Endothelial cell (in vitro differentiated cells): ENCODE results near the gene SRSF10. TPM values are rescaled to one million over a fixed set of nuclear protein-coding genes. Genes with fewer than 3 reads are reported as not detected.
"Not testable (repeated sequence)": the region's sequence is repeated elsewhere in the genome, so short reads cannot be mapped to it uniquely, and the experiment has no call there.

Experiments
- DNase-seq: peaks from one replicate; pipeline ENCODE4 v3.0.0; 2021; ENCODE audit warnings: low spot score
- H3K27ac Mint-ChIP-seq: one replicate; pipeline ENCODE4 v1.8.0; 2021; ENCODE audit warnings: mixed read lengths, inconsistent platforms; ENCODE audit not compliant: unreplicated experiment
- H3K27me3 Mint-ChIP-seq: one replicate; pipeline ENCODE4 v1.8.0; 2021; ENCODE audit warnings: mild to moderate bottlenecking, moderate library complexity, mixed read lengths, inconsistent platforms; ENCODE audit not compliant: unreplicated experiment
- H3K36me3 Mint-ChIP-seq: one replicate; pipeline ENCODE4 v1.8.0; 2021; ENCODE audit warnings: mild to moderate bottlenecking, low read depth, mixed read lengths, inconsistent platforms; ENCODE audit not compliant: unreplicated experiment
- H3K4me1 Mint-ChIP-seq: one replicate; pipeline ENCODE4 v1.8.0; 2021; ENCODE audit warnings: mild to moderate bottlenecking, mixed read lengths, inconsistent platforms; ENCODE audit not compliant: unreplicated experiment
- H3K4me3 Mint-ChIP-seq: one replicate; pipeline ENCODE4 v1.8.0; 2021; ENCODE audit warnings: mild to moderate bottlenecking, mixed read lengths, inconsistent platforms; ENCODE audit not compliant: unreplicated experiment
- H3K9me3 Mint-ChIP-seq: one replicate; pipeline ENCODE4 v1.8.0; 2021; ENCODE audit warnings: mixed read lengths, inconsistent platforms; ENCODE audit not compliant: unreplicated experiment
- CTCF ChIP-seq: fragments of 200-600 bp; sonication (generic); IDR thresholded peaks from one replicate; pipeline ENCODE4 v1.5.0; 2021; ENCODE audit warnings: antibody characterized with exemption; ENCODE audit not compliant: unreplicated experiment
- total RNA-seq: library from RNA; stranded (reverse); fragmentation: NEBNext Ultra II Directional; extraction: Animal tissue kit (Norgen Biotek cat#: 25700); gene quantifications from one replicate; pipeline ENCODE4 v1.2.1, GENCODE V29; 2021; ENCODE audit not compliant: unreplicated experiment

The SRSF10 gene
- total RNA-seq, 1 donor from 2014 or later, result 101 TPM

DNA sequence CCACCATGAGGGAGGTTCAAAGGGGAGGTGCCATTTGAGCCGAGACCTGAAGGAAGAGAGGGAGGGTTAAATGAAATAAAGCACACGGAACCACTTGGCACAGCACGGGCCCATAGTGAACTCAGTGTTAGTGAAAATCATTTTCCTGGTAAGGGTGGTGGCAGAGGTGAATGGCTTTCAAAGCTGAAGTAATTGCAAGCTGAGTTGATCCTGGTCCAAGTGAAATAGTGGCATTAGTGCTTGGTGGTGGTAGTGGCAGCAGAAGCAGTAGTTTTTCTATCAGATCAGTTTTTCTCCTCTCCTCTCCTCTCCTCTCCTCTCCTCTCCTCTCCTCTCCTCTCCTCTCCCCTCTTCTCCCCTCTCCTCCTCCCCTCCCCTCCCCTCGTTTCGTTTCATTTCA lies 30.5 kb upstream of the SRSF10 start:
- no peaks in the 10 kb centered on the region for H3K9me3 Mint-ChIP-seq
- no peak for TF ChIP-seq CTCF
- no peak for DNase-seq
- no peak overlapping the region for H3K27ac Mint-ChIP-seq
- no peak overlapping the region for H3K4me3 Mint-ChIP-seq
- peaks cover 5% of the 10 kb centered on the region for H3K4me1 Mint-ChIP-seq
- no peaks in the 10 kb centered on the region for H3K36me3 Mint-ChIP-seq
- H3K27me3 Mint-ChIP-seq, result peaks cover 3% of the 10 kb centered on the region

DNA sequence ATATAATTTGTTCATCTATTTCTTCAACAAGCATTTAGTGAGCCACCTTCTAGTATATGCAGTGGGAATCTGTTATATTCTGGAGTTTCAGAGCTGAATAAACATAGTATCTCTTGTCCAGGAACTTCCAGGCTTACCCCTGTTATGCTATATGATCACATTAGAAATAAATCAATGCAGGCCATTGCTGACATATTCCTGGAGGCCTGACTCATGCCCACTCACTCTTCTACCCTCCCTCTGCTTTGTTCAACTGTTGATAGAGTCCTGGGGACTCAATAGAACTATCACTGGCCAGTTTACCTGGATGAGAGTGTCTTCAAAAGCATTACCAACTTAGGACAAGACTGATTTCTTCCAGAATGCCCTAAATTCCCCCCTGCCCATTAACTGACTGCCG lies 29.3 kb upstream of the SRSF10 start:
- H3K27me3 Mint-ChIP-seq, result peaks cover 7% of the 10 kb centered on the region
- no peak overlapping the region for H3K27ac Mint-ChIP-seq
- no peak overlapping the region for H3K4me3 Mint-ChIP-seq
- no peak for TF ChIP-seq CTCF
- H3K36me3 Mint-ChIP-seq, result no peaks in the 10 kb centered on the region
- no peaks in the 10 kb centered on the region for H3K9me3 Mint-ChIP-seq
- peaks cover 5% of the 10 kb centered on the region for H3K4me1 Mint-ChIP-seq
- no peak for DNase-seq

GRCh38 chr1:24008574-24009184 lies 28.6 kb upstream of the SRSF10 start:
- not testable (repeated sequence) for H3K9me3 Mint-ChIP-seq, H3K4me3 Mint-ChIP-seq, H3K36me3 Mint-ChIP-seq, DNase-seq, H3K27ac Mint-ChIP-seq, H3K27me3 Mint-ChIP-seq, H3K4me1 Mint-ChIP-seq

DNA sequence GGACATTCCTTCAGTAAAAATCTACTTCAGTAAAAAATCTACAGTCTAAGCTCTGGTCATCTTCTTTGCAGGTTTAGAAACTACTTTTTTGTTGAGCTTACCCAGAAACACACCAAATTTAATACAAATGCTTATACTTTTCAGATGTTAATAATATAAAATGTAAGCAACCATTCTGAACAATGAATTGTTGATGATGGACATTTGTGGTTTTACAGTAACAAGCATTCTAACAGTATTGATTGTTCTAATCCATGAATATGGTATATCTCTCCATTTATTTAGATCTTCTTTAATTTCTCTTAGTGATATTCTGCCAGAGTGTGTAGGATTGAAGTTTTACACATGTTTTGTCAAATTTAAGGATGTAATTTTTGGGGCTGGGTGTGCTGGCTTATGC lies 27.0 kb upstream of the SRSF10 start:
- TF ChIP-seq CTCF, result no peak

GRCh38 chr1:24005163-24005562 lies 25.0 kb upstream of the SRSF10 start:
- no peaks in the 10 kb centered on the region for H3K36me3 Mint-ChIP-seq
- H3K9me3 Mint-ChIP-seq, result no peaks in the 10 kb centered on the region
- no peak overlapping the region for H3K4me3 Mint-ChIP-seq
- peaks cover 5% of the 10 kb centered on the region for H3K27me3 Mint-ChIP-seq
- no peak for DNase-seq
- no peak for TF ChIP-seq CTCF
- H3K27ac Mint-ChIP-seq, result no peak overlapping the region
- peaks cover 5% of the 10 kb centered on the region for H3K4me1 Mint-ChIP-seq

More for the DNA sequence above, 27.0 kb upstream of the SRSF10 start:
- Mint-ChIP-seq H3K27ac (no peak overlapping the region), H3K4me3 (no peak overlapping the region), H3K4me1 (peaks cover 5% of the 10 kb centered on the region), H3K27me3 (peaks cover 7% of the 10 kb centered on the region), H3K36me3 (no peaks in the 10 kb centered on the region), H3K9me3 (no peaks in the 10 kb centered on the region)
- no peak for DNase-seq
